A549 treated with CpdA at 1 μM for 4 hours (cell line): Measurements from ENCODE around the gene TMEM183A. TPM values are rescaled to one million over a fixed set of nuclear protein-coding genes. Genes with fewer than 3 reads are reported as not detected.

Source experiments
- total RNA-seq: library from RNA; stranded (reverse); fragments of 200-300 nt; extraction: Qiagen RNA extraction; gene quantifications from 5 replicates; pipeline ENCODE4 v1.2.3, GENCODE V29; 2022; ENCODE audit warnings: low read depth

The TMEM183A gene, protein sequence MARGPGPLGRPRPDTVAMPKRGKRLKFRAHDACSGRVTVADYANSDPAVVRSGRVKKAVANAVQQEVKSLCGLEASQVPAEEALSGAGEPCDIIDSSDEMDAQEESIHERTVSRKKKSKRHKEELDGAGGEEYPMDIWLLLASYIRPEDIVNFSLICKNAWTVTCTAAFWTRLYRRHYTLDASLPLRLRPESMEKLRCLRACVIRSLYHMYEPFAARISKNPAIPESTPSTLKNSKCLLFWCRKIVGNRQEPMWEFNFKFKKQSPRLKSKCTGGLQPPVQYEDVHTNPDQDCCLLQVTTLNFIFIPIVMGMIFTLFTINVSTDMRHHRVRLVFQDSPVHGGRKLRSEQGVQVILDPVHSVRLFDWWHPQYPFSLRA
- total RNA-seq: 46.3 to 53.9 TPM (median 52.6 TPM) in 5 replicates

DNA sequence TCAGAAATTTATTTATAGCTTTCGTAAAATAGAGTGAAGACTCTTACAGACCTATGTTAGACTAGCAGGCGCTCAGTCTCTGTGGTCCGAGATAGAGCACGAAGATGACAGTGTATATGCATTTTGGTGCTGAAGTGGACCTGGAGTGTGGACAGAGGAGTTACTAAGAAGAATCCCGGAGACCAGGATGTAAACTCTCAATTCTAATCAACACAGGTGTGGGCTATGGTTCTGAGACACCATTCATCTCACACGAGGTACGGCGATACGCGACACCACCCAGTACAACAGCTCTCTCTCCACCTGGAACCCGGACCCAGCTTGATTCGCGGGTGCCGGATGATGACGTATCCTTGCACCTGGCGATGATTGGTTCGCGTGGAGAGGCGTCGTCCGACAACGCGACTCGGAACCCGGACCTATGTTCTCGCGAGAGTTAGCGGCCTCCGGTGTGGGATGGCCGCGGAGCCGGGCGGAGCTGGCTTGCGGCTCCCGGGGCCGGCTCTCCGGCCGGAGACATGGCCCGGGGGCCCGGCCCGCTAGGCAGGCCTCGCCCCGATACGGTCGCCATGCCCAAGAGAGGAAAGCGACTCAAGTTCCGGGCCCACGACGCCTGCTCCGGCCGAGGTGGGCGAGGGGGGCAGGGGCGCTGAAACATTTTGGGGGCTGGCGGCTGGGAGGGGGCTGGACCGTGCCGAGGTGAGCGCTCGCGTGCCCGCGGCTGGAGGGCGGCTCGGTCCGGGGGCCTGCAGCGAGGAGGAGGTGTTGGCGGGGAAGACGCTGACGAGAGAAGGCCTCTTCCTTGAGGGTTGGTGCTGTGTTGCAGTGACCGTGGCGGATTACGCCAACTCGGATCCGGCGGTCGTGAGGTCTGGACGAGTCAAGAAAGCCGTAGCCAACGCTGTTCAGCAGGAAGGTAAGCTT lies at the start of gene TMEM183A:
Gene TMEM183A (plus strand): TSS at position 427 of the 924 bp plus-strand sequence. CDS start 92 bp downstream, at position 519.

DNA sequence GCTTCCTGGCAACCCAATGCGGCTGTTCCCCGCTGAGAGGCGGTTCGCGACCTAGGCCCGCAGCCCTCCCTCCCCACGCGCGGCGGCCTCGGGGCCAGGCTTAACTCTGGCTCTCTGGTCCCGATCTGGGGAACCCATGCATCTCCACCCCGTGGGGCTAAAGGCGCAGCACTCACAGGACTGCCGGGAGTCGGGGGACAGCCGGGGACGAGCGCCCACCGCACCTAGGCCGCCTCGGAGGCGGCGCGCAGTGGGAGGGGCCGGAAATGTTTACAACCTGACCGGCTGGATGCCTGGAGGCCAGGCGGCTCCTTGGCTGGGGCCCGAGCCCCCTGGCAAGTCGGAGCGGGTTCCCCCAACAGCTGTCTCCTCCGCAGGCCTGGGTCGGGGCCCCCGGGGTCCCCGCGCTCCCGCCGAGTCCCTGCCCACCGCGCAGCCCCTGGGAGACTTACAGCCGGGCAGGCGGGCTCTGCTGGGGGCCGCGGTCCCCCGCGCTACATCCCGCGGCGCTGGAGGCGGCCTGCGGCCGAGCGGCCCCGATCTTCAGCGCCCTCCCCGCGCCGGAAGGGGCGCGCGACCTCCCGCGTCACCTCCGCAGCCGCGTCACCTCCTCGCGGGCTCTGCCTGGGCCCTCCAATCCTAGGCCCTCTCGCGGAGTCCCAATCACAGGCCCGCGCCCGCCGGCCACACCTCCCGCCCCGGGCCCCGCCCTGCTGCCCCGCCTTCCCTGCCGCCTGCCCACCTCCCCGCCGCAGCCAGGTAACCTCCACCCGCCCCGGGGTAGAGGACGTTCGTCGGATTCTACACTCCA lies 49.2 kb upstream of the TMEM183A start, which contains the start of gene ADIPOR1:
Gene ADIPOR1 (minus strand): TSS at position 580 of the 811 bp plus-strand sequence. CDS start 7,242 bp downstream, outside the sequence.

GRCh38 chr1:203026031-203026665 lies 19.0 kb downstream of the TMEM183A start, which contains the start of gene PPFIA4:
TSS of gene PPFIA4 (plus strand) at chr1:203026491. CDS start at chr1:203039009, 12,518 bp downstream.

Other genes starting within 250 kb of the TMEM183A start
- gene KDM5B, start 199.0 kb upstream of the TMEM183A start, total RNA-seq: 16.0 to 18.4 TPM (median 16.8 TPM) in 5 replicates
- gene PCAT6, start 196.4 kb upstream of the TMEM183A start, total RNA-seq: 2.5 to 3.9 TPM (median 3.6 TPM) in 5 replicates
- gene RABIF, start 118.2 kb upstream of the TMEM183A start, total RNA-seq: 13.3 to 15.8 TPM (median 14.7 TPM) in 5 replicates
- gene KLHL12, start 80.1 kb upstream of the TMEM183A start, total RNA-seq: 15.8 to 18.5 TPM (median 17.0 TPM) in 5 replicates
- 60.5 to 70.1 TPM (median 66.6 TPM) in 5 replicates for gene ADIPOR1, start 49.1 kb upstream of the TMEM183A start, total RNA-seq
- 20.5 to 24.0 TPM (median 22.3 TPM) in 5 replicates for gene CYB5R1, start 40.1 kb upstream of the TMEM183A start, total RNA-seq
- 0.25 to 1.1 TPM (median 0.34 TPM) in 5 replicates for gene PPFIA4, start 19.1 kb downstream of the TMEM183A start, total RNA-seq
- not detected in 5 replicates for gene MYOG, start 78.6 kb downstream of the TMEM183A start, total RNA-seq
- gene ADORA1, start 120.4 kb downstream of the TMEM183A start, total RNA-seq: 0.80 to 1.3 TPM (median 1.2 TPM) in 5 replicates
- not detected in 5 replicates for gene MYBPH, start 168.5 kb downstream of the TMEM183A start, total RNA-seq
- not detected in 5 replicates for gene CHI3L1, start 179.3 kb downstream of the TMEM183A start, total RNA-seq
- gene CHIT1, start 222.3 kb downstream of the TMEM183A start, total RNA-seq: not detected in 5 replicates